OCI-LY3 (cell line): ENCODE data around the gene PCDHB2.
"Not testable (repeated sequence)": the region's sequence is repeated elsewhere in the genome, so short reads cannot be mapped to it uniquely, and the experiment has no call there.

Source experiments
- EZH2phosphoT487 ChIP-seq: fragments of 200-600 bp; shearing (Covaris generic); IDR thresholded peaks from 2 replicates; pipeline ENCODE4 v1.6.1; 2018; ENCODE audit warnings: antibody characterized with exemption, mixed run types, low read depth
- TF ChIP-seq, protein P1 (sequence below): fragments of 200-600, 300-600 bp; sonication (generic); IDR thresholded peaks from 2 replicates; pipeline ENCODE4 v1.5.1; 2014; ENCODE audit warnings: antibody characterized with exemption, low read length, low read depth

DNA sequence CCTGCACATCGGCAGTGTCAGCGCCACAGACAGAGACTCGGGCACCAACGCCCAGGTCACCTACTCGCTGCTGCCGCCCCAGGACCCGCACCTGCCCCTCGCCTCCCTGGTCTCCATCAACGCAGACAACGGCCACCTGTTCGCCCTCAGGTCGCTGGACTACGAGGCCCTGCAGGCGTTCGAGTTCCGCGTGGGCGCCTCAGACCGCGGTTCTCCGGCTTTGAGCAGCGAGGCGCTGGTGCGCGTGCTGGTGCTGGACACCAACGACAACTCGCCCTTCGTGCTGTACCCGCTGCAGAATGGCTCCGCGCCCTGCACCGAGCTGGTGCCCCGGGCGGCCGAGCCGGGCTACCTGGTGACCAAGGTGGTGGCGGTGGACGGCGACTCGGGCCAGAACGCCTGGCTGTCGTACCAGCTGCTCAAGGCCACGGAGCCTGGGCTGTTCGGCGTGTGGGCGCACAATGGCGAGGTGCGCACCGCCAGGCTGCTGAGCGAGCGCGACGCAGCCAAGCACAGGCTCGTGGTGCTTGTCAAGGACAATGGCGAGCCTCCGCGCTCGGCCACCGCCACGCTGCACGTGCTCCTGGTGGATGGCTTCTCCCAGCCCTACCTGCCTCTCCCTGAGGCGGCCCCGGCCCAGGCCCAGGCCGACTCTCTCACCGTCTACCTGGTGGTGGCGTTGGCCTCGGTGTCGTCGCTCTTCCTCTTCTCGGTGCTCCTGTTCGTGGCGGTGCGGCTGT is 29.2 kb downstream of the PCDHB2 start:
- TF ChIP-seq, protein P1, sequence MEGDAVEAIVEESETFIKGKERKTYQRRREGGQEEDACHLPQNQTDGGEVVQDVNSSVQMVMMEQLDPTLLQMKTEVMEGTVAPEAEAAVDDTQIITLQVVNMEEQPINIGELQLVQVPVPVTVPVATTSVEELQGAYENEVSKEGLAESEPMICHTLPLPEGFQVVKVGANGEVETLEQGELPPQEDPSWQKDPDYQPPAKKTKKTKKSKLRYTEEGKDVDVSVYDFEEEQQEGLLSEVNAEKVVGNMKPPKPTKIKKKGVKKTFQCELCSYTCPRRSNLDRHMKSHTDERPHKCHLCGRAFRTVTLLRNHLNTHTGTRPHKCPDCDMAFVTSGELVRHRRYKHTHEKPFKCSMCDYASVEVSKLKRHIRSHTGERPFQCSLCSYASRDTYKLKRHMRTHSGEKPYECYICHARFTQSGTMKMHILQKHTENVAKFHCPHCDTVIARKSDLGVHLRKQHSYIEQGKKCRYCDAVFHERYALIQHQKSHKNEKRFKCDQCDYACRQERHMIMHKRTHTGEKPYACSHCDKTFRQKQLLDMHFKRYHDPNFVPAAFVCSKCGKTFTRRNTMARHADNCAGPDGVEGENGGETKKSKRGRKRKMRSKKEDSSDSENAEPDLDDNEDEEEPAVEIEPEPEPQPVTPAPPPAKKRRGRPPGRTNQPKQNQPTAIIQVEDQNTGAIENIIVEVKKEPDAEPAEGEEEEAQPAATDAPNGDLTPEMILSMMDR, result not testable (repeated sequence)
- not testable (repeated sequence) for TF ChIP-seq EZH2phosphoT487
